Skin epidermis (tissue), 12 donors: Measurements from ENCODE around the gene CBARP.

Source experiments
- H3K27ac ChIP-seq, 21 experiments: fragments of 200-600 bp; sonication (generic) in 11 of 21; one replicate each; pipeline ENCODE4 v1.5.0; 2020; ENCODE audit warnings: mild to moderate bottlenecking in 3 of 21, inconsistent platforms in 2 of 21, moderate library complexity in 2 of 21
- H3K4me3 ChIP-seq, 7 experiments: fragments of 200-600 bp; sonication (generic) in 2 of 7; one replicate each; pipeline ENCODE4 v1.5.0; 2020; ENCODE audit warnings: inconsistent platforms in 2 of 7, mild to moderate bottlenecking in 2 of 7, moderate library complexity in 1 of 7

The CBARP gene

GRCh38 chr19:1232652-1233072 is 5.1 kb downstream of the CBARP start:
- Histone ChIP-seq H3K4me3 (no peak overlapping the region), H3K27ac (peak overlapping the region in 6 of 21 experiments; percentile 4 to 56 (median 34))

- no peak overlapping the region for H3K4me3 ChIP-seq
- H3K27ac ChIP-seq, result peak overlapping the region in 6 of 21 experiments; percentile 4 to 56 (median 34)
Observed at GRCh38 chr19:1231729-1232637, 5.8 kb downstream of the CBARP start.

GRCh38 chr19:1230783-1231489 is 6.9 kb downstream of the CBARP start:
- no peak overlapping the region for H3K4me3 ChIP-seq
- H3K27ac ChIP-seq, result no peak overlapping the region

GRCh38 chr19:1229924-1230782 is 7.7 kb downstream of the CBARP start:
- no peak overlapping the region for H3K4me3 ChIP-seq
- no peak overlapping the region for H3K27ac ChIP-seq

GRCh38 chr19:1229056-1229923 is 8.5 kb downstream of the CBARP start:
- H3K27ac ChIP-seq, result no peak overlapping the region
- H3K4me3 ChIP-seq, result no peak overlapping the region

- no peak overlapping the region for H3K4me3 ChIP-seq
- H3K27ac ChIP-seq, result no peak overlapping the region
Observed at GRCh38 chr19:1228161-1228957, 9.4 kb downstream of the CBARP start.

GRCh38 chr19:1227304-1228054 is 10.3 kb downstream of the CBARP start:
- H3K27ac ChIP-seq, result peak overlapping the region in 1 of 21 experiments; percentile 17
- H3K4me3 ChIP-seq, result no peak overlapping the region

GRCh38 chr19:1226522-1227303 is 11.1 kb downstream of the CBARP start:
- Histone ChIP-seq H3K27ac (peak overlapping the region in 1 of 21 experiments; percentile 17), H3K4me3 (no peak overlapping the region)

GRCh38 chr19:1226227-1226518 is 11.6 kb downstream of the CBARP start:
- no peak overlapping the region for H3K27ac ChIP-seq

GRCh38 chr19:1225440-1226226 is 12.2 kb downstream of the CBARP start:
- H3K27ac ChIP-seq, result peak overlapping the region in 1 of 21 experiments; percentile 39
- no peak overlapping the region for H3K4me3 ChIP-seq

More at GRCh38 chr19:1226227-1226518, 11.6 kb downstream of the CBARP start:
- no peak overlapping the region for H3K4me3 ChIP-seq

GRCh38 chr19:1224847-1225246 is 13.0 kb downstream of the CBARP start:
- H3K4me3 ChIP-seq, result no peak overlapping the region
- peak overlapping the region in 1 of 21 experiments; percentile 39 for H3K27ac ChIP-seq

GRCh38 chr19:1224047-1224825 is 13.6 kb downstream of the CBARP start:
- no peak overlapping the region for H3K27ac ChIP-seq
- no peak overlapping the region for H3K4me3 ChIP-seq

- Histone ChIP-seq H3K27ac (no peak overlapping the region), H3K4me3 (no peak overlapping the region)
Observed at GRCh38 chr19:1223018-1223855, 14.6 kb downstream of the CBARP start.

- peak overlapping the region in 2 of 21 experiments; percentile 0 to 64 for H3K27ac ChIP-seq
- no peak overlapping the region for H3K4me3 ChIP-seq
Observed at GRCh38 chr19:1222394-1222793, 15.4 kb downstream of the CBARP start.
